GM18499 (cell line): Measurements from ENCODE around the gene FAM53A.

ENCODE experiments used
- ATAC-seq: cut with Tn5 transposase; IDR thresholded peaks from one replicate; pipeline ENCODE4 v1.9.1; 2021; ENCODE audit warnings: moderate number of reproducible peaks; ENCODE audit not compliant: insufficient read depth, unreplicated experiment

The FAM53A gene

GRCh38 chr4:1626151-1626550 is 58.0 kb downstream of the FAM53A start:
- no peak for ATAC-seq

- ATAC-seq: no peak
Observed at GRCh38 chr4:1625600-1626138, 58.4 kb downstream of the FAM53A start.

GRCh38 chr4:1624519-1624910 is 59.6 kb downstream of the FAM53A start:
- ATAC-seq: no peak

DNA sequence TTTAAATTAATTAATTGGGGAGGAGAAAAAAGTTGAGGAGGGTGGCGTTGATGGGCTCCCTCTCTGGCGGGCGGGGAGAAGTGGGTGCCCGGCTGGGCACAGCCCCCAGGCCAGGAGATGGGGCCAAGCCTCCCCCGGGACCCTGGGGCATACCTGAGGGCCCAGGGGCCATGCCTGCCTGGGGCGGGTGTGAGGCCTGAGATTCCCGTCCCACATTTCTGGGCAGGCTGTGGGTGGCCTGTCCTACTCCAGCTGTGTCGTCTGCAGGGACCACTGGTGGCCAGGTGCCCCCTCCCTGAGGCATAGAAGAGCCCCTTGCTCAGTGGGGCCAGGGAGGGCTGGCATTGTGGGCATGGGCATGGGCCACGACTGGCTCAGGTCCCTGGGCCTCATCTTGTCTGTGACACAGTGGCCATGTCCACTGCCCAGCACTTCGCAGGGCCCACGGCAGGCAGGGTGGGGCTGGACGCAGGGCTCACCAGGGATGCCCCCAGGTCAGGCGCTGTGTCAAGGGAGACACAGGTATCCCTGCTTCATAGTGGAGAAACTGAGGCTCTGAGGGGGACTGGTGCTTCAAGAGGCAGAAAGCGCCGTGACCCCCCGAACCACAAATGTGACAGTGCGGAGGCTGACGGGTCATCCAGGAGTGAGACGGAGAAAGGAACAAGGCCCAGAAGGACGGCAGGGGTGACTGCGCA is 60.1 kb downstream of the FAM53A start:
- no peak for ATAC-seq

DNA sequence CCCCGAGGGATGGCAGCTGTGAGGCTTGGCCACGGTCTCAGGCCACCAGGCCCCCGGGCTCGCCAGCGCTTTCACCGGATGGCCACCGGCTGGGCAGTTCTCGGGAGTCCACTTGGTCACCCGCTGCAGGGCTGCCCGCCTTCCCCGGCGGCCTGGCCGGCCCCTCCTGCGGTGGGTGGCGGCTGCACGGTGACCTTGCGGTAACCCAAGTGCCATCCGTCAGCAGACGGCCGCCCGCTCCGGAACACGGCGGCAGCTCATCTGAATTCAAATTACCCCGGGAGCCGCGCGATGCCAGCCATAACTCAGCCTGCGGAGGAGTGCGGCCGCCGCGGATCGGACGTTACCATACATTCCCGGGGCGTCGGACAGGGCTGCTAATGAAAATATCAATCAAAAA is 60.7 kb downstream of the FAM53A start:
- no peak for ATAC-seq

DNA sequence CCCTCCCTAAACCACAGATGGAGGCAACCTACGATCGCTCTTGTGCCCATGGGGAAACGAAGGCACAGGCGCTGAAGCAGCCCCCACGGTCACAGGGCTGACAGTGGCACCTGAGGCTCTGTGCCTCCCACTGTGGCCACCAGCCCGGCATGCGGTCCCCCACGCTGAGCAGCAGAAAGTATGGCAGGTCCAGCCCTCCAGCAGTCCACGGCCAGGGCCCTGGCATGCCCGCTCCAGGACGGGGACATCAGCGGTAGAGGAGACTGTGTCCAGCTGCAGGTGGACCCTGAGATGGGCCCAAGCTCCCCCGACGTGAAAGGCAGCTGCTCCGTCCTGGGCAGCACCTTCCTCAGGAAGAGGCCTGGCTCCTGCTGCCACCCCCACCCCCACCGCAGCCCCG is 61.2 kb downstream of the FAM53A start:
- ATAC-seq: no peak

GRCh38 chr4:1622238-1622637 is 61.9 kb downstream of the FAM53A start:
- no peak for ATAC-seq

DNA sequence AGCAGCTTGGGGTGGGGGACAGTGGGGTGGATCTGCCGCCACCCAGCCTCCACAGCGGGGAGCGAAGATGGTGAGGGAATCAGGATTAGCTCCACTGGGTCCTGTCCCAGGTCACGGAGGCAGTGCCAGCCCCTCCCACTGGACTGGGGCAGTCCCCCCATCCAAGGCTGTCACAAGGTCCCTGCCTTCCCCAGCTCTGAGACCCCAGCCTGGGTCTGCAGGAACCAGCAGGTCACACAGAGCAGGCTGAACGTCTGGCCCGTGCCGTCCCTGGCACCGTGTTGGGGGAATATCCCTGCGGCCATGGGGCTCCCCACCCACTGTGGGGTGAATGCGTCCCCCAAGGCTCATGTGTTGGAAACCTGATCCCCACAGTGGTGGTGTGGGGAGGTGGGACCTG is 62.6 kb downstream of the FAM53A start:
- no peak for ATAC-seq

- no peak for ATAC-seq
Observed at GRCh38 chr4:1619151-1619672, 64.9 kb downstream of the FAM53A start.

- ATAC-seq: no peak
Observed at GRCh38 chr4:1618438-1618837, 65.7 kb downstream of the FAM53A start.

GRCh38 chr4:1616557-1616930 is 67.6 kb downstream of the FAM53A start:
- ATAC-seq: no peak

- ATAC-seq: no peak
Observed at GRCh38 chr4:1615786-1616556, 68.1 kb downstream of the FAM53A start.

DNA sequence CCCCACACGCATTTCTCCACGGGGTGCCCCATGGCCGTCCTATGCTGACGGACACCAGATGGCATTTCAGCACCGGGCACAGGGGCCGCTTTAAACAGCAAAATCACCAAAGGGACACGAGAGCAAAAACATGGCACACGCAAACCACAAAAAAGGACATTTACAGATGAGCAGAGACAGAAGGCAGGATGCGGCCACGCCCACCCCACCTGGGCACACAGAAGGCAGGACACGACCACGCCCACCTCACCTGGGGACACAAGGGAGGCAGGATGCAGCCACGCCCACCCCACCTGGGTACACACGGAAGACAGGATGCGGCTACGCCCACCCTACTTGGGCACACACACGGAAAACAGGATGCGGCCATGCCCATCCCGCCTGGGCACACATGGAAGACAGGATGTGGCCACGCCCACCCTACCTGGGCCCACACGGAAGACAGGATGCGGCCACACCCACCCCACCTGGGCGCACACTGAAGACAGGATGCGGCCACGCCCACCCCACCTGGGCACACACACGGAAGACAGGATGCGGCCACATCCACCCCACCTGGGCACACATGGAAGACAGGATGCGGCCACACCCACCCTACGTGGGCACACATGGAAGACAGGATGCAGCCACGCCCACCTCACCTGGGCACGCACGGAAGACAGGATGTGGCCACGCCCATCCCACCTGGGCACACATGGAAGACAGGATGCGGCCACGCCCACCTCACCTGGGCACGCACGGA is 69.1 kb downstream of the FAM53A start:
- no peak for ATAC-seq

GRCh38 chr4:1614502-1614853 is 69.6 kb downstream of the FAM53A start:
- ATAC-seq: no peak

DNA sequence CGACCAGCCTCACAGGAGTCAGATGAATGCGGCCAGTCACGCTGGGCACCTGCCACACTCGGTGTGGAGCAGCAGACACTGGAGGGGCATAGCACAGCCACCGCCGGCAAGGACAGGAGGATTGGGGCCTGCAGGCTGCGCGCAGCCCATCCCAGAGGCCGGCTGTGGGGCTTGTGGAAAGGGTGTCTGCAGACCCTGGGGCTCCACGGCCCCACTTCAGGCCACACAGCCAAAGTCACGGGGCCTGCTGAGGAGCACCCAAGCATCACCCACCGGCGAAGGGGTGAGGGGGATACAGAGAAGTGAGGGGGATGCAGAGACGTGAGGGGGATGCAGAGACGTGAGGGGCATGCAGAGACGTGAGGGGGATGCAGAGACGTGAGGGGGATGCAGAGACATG is 70.1 kb downstream of the FAM53A start:
- no peak for ATAC-seq

- no peak for ATAC-seq
Observed at GRCh38 chr4:1613099-1613495, 71.0 kb downstream of the FAM53A start.

DNA sequence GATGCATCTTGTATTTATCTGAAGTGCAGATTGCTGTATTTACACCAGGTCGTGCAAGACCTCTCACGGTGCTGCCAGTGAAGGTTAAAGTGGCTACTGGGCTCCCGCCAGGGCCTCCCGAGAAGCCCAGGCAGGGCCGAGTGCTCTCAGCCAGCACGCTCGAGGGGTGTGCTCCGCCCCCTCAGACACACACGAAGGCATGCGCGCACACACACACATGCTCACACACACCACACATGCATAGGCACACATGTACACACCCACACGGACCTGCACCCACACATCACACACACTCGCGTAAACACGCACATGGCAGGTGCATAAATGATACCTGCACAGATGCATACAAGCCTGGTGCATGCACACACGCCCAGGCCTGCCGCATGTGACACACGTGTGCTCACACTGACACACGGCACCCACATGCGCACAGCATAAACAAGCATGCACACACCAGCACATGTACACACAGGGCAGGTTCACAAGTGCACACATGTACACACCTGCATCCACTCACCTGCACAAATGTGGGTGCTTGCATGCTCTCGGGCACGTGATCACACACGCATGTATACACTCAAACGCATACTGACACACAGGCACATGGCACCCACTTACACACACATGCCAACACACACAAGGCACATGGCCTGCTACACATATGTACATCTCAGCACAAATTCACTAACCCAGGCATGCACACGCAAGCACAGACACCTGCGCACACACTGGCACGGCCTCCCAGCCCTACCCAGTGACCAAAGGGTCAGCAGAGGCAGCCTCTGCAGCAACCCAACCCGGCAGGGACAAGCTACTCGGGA is 71.6 kb downstream of the FAM53A start:
- no peak for ATAC-seq

DNA sequence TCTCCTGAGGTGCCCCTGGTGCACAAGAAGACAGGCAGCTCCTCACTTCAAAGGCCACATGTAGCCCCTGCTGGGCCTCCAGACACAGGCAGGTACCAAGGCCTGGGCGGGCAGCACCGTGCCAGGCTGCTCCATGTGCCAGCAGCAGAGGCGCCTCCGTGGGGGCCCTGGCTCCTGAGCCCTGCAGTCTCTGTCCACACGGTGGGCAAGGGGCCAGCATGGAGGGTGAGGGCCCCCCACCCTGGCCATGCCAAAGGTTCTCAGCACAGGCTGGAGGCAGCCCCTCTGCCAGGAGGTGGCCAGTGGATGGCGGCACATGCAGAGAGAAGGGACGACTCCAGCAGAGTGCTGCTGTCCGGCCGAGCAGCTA is 72.6 kb downstream of the FAM53A start:
- ATAC-seq: no peak

DNA sequence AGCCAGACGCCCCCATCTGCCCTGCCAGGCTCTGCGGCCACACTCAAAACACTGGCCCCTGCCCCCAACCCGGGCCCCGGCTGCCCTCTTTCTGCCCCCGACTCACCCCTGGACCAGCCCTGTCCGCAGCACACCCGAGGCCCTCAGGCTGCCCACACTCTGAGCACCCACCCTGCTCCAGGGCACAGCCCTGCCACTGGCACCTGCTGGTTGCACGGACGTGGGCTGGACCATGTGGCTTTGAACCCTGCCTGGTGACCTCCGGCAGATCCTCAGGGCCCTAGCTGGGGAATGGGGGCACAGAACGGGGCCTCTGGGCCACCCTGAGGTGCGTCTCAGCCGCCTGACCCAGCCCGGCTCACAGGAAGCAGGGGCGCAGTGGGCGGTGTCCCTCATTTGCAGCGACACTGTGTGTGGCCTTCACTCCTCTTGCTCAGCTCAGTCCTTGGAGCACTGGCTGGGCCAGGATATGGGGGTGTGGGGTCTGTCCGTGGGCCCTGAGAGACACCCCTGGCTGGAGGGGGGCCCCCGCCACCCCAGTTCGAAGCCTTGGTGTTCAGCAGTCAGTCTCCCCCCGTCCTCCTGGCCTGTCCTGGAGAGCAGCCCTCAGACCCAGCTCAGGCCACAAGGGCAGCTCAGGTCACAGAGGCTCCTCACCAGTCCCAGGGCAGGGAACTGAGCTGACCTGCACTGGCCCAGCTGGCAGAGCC is 73.2 kb downstream of the FAM53A start:
- ATAC-seq: no peak
